GM23338 (cell line): ENCODE data around the gene IWS1. TPM values are rescaled to one million over a fixed set of nuclear protein-coding genes. Genes with fewer than 3 reads are reported as not detected.

Source experiments
- ATAC-seq: fragments of 200-7000 bp; cut with Tn5 transposase; 3 replicates; pipeline ENCODE4 v1.9.1; 2020
- DNase-seq: peaks from one replicate; pipeline ENCODE4 v3.0.0-alpha.2; 2015; ENCODE audit warnings: low spot score
- H2AFZ ChIP-seq: fragments of 200-600 bp; sonication (generic); 2 replicates; pipeline ENCODE4 v1.8.0; 2016; ENCODE audit warnings: antibody characterized with exemption, mild to moderate bottlenecking, moderate library complexity
- H3F3A ChIP-seq: fragments of 200-600 bp; sonication (generic); replicated peaks from 2 replicates; pipeline ENCODE4 v1.8.0; 2017; ENCODE audit warnings: antibody characterized with exemption, mixed run types, low read depth
- H3K27ac ChIP-seq: fragments of 200-600 bp; sonication (generic); 2 replicates; pipeline ENCODE4 v1.6.1; 2016; ENCODE audit warnings: low read depth
- H3K27me3 ChIP-seq: fragments of 200-600 bp; sonication (generic); 2 replicates; pipeline ENCODE4 v1.8.0; 2016; ENCODE audit warnings: mild to moderate bottlenecking, mixed run types, moderate library complexity; ENCODE audit not compliant: insufficient read depth
- H3K36me3 ChIP-seq: fragments of 200-600 bp; sonication (generic); 2 replicates; pipeline ENCODE4 v1.8.0; 2016; ENCODE audit warnings: mild to moderate bottlenecking; ENCODE audit not compliant: insufficient read depth
- H3K4me1 ChIP-seq: fragments of 200-600 bp; sonication (generic); 2 replicates; pipeline ENCODE4 v1.8.0; 2016; ENCODE audit warnings: mild to moderate bottlenecking, moderate library complexity; ENCODE audit not compliant: insufficient read depth
- H3K4me2 ChIP-seq: fragments of 200-600 bp; sonication (generic); 2 replicates; pipeline ENCODE4 v1.7.1; 2017; ENCODE audit warnings: mixed run types
- H3K4me3 ChIP-seq: fragments of 200-600 bp; sonication (generic); 2 replicates; pipeline ENCODE4 v1.6.1; 2016; ENCODE audit warnings: mixed run types
- H3K79me2 ChIP-seq: fragments of 200-600 bp; sonication (generic); replicated peaks from 2 replicates; pipeline ENCODE4 v1.8.0; 2017; ENCODE audit warnings: mild to moderate bottlenecking; ENCODE audit not compliant: insufficient read depth
- H3K9me2 ChIP-seq: fragments of 200-600 bp; sonication (generic); 2 replicates; pipeline ENCODE4 v1.8.0; 2017; ENCODE audit not compliant: insufficient read depth
- H4K20me1 ChIP-seq: fragments of 200-600 bp; sonication (generic); replicated peaks from 2 replicates; pipeline ENCODE4 v1.8.0; 2017; ENCODE audit warnings: mild to moderate bottlenecking; ENCODE audit not compliant: insufficient read depth
- H3K27ac Mint-ChIP-seq: 2 replicates; pipeline ENCODE4 v1.8.0; 2020; ENCODE audit warnings: inconsistent platforms, mild to moderate bottlenecking, moderate library complexity, mixed read lengths
- H3K27me3 Mint-ChIP-seq: 3 replicates; pipeline ENCODE4 v1.8.0; 2022; ENCODE audit warnings: low read depth, mild to moderate bottlenecking, moderate library complexity, mixed read lengths, inconsistent platforms; ENCODE audit not compliant: insufficient read depth, poor library complexity
- H3K36me3 Mint-ChIP-seq: 3 replicates; pipeline ENCODE4 v1.8.0; 2021; ENCODE audit warnings: low read depth, mild to moderate bottlenecking, inconsistent platforms, moderate library complexity, mixed read lengths
- H3K4me1 Mint-ChIP-seq: 3 replicates; pipeline ENCODE4 v1.8.0; 2020; ENCODE audit warnings: mild to moderate bottlenecking, inconsistent platforms, mixed read lengths
- H3K4me3 Mint-ChIP-seq: 3 replicates; pipeline ENCODE4 v1.8.0; 2021; ENCODE audit warnings: moderate library complexity, mild to moderate bottlenecking, inconsistent platforms, mixed read lengths
- H3K9me3 Mint-ChIP-seq: 3 replicates; pipeline ENCODE4 v1.8.0; 2020; ENCODE audit warnings: moderate library complexity, mild to moderate bottlenecking, inconsistent platforms, mixed read lengths
- CREB1 ChIP-seq: fragments of 250-450 bp; sonication (Bioruptor Pico); IDR thresholded peaks from 2 replicates; pipeline ENCODE4 v1.5.0; 2020; ENCODE audit warnings: low read depth, mild to moderate bottlenecking, moderate library complexity
- EZH2 ChIP-seq: fragments of 200-600 bp; sonication (generic); IDR thresholded peaks from one replicate; pipeline ENCODE4 v1.8.0; 2017; ENCODE audit warnings: antibody characterized with exemption, mild to moderate bottlenecking, low read depth; ENCODE audit not compliant: unreplicated experiment
- EZH2phosphoT487 ChIP-seq: fragments of 200-600 bp; sonication (generic); IDR thresholded peaks from one replicate; pipeline ENCODE4 v1.8.1; 2018; ENCODE audit warnings: antibody characterized with exemption; ENCODE audit not compliant: unreplicated experiment
- NANOG ChIP-seq: IDR thresholded peaks from 2 replicates; pipeline ENCODE4 v1.6.1; 2016; ENCODE audit warnings: antibody characterized with exemption, borderline replicate concordance
- POLR2AphosphoS5 ChIP-seq: IDR thresholded peaks from 2 replicates; pipeline ENCODE4 v1.6.1; 2016; ENCODE audit warnings: antibody characterized with exemption, low read depth
- STAT1 ChIP-seq: IDR thresholded peaks from one replicate; pipeline ENCODE4 v1.6.1; 2016; ENCODE audit warnings: antibody characterized with exemption; ENCODE audit not compliant: unreplicated experiment
- ZNF331 ChIP-seq: fragments of 250-450 bp; sonication (Bioruptor Pico); IDR thresholded peaks from 2 replicates; pipeline ENCODE4 v1.5.0; 2020; ENCODE audit warnings: low read depth, mild to moderate bottlenecking, moderate library complexity
- polyA plus RNA-seq: library from polyadenylated mRNA; unstranded; fragments of >200 nt; fragmentation: Nextera tagmentation; extraction: Ambion mirVana; gene quantifications from 2 replicates; pipeline ENCODE4 v1.2.1, GENCODE V29; 2016
- total RNA-seq: library from RNA; depleted of rRNA; stranded (reverse); fragments of >200 nt; shearing (Covaris generic); gene quantifications from 2 replicates; pipeline ENCODE4 v1.2.3, GENCODE V29; 2014
- TF ChIP-seq, protein P1 (sequence below): IDR thresholded peaks from one replicate; pipeline ENCODE4 v1.6.1; 2018; ENCODE audit warnings: antibody characterized with exemption; ENCODE audit not compliant: unreplicated experiment
- TF ChIP-seq, protein P2 (sequence below): IDR thresholded peaks from 2 replicates; pipeline ENCODE4 v1.6.1; 2016; ENCODE audit warnings: antibody characterized with exemption
- TF ChIP-seq, protein P3 (sequence below): fragments of 250-450 bp; sonication (Bioruptor Pico); IDR thresholded peaks from 2 replicates; pipeline ENCODE4 v1.5.0; 2020; ENCODE audit warnings: mild to moderate bottlenecking, moderate library complexity
- TF ChIP-seq, protein P4 (sequence below), 2 experiments: fragments of 200-600 bp in 1 of 2; sonication (generic) in 1 of 2; conservative IDR thresholded peaks; 2 replicates each; pipeline versions ENCODE4 v1.5.1 to v1.6.1; 2016 to 2017; ENCODE audit warnings: antibody characterized with exemption in 2 of 2, low read depth in 2 of 2, mild to moderate bottlenecking in 2 of 2, moderate library complexity in 1 of 2

The IWS1 gene
- total and polyA plus RNA-seq, 2 experiments from 2014 or later = 82.8 to 97.2 TPM

DNA sequence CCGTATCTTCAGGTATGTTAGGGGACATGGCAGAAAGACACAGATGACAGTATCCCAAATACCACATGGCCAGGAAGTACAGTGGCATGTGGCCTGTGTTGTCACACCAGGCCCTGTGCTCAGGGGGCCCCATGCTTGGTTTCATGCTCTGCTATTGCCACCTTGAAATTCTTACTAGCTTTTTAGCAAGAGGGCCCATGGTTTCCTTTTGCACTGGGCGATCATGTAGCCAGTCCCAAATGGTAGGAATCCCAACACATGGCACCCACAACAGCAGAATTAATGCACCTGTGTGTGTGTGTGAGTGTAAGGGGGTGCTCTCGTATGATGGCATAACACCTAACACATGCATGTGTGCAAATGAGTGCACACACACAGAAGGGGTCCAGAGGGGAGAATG, 48.4 kb upstream of the IWS1 start (continued):
- TF ChIP-seq, protein P1, sequence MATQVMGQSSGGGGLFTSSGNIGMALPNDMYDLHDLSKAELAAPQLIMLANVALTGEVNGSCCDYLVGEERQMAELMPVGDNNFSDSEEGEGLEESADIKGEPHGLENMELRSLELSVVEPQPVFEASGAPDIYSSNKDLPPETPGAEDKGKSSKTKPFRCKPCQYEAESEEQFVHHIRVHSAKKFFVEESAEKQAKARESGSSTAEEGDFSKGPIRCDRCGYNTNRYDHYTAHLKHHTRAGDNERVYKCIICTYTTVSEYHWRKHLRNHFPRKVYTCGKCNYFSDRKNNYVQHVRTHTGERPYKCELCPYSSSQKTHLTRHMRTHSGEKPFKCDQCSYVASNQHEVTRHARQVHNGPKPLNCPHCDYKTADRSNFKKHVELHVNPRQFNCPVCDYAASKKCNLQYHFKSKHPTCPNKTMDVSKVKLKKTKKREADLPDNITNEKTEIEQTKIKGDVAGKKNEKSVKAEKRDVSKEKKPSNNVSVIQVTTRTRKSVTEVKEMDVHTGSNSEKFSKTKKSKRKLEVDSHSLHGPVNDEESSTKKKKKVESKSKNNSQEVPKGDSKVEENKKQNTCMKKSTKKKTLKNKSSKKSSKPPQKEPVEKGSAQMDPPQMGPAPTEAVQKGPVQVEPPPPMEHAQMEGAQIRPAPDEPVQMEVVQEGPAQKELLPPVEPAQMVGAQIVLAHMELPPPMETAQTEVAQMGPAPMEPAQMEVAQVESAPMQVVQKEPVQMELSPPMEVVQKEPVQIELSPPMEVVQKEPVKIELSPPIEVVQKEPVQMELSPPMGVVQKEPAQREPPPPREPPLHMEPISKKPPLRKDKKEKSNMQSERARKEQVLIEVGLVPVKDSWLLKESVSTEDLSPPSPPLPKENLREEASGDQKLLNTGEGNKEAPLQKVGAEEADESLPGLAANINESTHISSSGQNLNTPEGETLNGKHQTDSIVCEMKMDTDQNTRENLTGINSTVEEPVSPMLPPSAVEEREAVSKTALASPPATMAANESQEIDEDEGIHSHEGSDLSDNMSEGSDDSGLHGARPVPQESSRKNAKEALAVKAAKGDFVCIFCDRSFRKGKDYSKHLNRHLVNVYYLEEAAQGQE = no peak
- TF ChIP-seq ZNF331 (CRISPR knock-in tag) (no peak), POLR2AphosphoS5 (no peak), NANOG (no peak), CREB1 (CRISPR knock-in tag) (no peak), STAT1 (no peak)
- TF ChIP-seq, protein P2, sequence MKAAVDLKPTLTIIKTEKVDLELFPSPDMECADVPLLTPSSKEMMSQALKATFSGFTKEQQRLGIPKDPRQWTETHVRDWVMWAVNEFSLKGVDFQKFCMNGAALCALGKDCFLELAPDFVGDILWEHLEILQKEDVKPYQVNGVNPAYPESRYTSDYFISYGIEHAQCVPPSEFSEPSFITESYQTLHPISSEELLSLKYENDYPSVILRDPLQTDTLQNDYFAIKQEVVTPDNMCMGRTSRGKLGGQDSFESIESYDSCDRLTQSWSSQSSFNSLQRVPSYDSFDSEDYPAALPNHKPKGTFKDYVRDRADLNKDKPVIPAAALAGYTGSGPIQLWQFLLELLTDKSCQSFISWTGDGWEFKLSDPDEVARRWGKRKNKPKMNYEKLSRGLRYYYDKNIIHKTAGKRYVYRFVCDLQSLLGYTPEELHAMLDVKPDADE = no peak

DNA sequence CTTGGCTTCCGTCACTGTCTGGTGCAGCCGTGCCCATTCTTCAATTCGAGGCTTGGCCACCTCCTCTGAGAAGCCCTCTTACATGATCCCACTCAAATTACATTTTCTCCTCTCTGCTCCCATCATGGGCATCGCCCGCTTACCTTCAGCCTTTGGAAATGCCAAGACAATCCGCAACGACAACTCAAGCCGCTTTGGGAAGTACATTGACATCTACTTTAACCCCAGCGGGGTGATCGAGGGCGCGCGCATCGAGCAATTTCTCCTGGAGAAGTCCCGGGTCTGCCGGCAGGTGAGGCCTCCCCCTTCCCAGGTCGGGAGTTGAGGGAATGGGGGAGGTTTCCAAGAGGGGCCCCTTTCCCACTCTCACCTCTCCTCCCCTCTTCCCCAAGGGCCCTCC, 47.5 kb upstream of the IWS1 start:
- H3K27me3 ChIP-seq = no peaks in the 10 kb centered on the region
- TF ChIP-seq, protein P2 = no peak
- TF ChIP-seq, protein P3, sequence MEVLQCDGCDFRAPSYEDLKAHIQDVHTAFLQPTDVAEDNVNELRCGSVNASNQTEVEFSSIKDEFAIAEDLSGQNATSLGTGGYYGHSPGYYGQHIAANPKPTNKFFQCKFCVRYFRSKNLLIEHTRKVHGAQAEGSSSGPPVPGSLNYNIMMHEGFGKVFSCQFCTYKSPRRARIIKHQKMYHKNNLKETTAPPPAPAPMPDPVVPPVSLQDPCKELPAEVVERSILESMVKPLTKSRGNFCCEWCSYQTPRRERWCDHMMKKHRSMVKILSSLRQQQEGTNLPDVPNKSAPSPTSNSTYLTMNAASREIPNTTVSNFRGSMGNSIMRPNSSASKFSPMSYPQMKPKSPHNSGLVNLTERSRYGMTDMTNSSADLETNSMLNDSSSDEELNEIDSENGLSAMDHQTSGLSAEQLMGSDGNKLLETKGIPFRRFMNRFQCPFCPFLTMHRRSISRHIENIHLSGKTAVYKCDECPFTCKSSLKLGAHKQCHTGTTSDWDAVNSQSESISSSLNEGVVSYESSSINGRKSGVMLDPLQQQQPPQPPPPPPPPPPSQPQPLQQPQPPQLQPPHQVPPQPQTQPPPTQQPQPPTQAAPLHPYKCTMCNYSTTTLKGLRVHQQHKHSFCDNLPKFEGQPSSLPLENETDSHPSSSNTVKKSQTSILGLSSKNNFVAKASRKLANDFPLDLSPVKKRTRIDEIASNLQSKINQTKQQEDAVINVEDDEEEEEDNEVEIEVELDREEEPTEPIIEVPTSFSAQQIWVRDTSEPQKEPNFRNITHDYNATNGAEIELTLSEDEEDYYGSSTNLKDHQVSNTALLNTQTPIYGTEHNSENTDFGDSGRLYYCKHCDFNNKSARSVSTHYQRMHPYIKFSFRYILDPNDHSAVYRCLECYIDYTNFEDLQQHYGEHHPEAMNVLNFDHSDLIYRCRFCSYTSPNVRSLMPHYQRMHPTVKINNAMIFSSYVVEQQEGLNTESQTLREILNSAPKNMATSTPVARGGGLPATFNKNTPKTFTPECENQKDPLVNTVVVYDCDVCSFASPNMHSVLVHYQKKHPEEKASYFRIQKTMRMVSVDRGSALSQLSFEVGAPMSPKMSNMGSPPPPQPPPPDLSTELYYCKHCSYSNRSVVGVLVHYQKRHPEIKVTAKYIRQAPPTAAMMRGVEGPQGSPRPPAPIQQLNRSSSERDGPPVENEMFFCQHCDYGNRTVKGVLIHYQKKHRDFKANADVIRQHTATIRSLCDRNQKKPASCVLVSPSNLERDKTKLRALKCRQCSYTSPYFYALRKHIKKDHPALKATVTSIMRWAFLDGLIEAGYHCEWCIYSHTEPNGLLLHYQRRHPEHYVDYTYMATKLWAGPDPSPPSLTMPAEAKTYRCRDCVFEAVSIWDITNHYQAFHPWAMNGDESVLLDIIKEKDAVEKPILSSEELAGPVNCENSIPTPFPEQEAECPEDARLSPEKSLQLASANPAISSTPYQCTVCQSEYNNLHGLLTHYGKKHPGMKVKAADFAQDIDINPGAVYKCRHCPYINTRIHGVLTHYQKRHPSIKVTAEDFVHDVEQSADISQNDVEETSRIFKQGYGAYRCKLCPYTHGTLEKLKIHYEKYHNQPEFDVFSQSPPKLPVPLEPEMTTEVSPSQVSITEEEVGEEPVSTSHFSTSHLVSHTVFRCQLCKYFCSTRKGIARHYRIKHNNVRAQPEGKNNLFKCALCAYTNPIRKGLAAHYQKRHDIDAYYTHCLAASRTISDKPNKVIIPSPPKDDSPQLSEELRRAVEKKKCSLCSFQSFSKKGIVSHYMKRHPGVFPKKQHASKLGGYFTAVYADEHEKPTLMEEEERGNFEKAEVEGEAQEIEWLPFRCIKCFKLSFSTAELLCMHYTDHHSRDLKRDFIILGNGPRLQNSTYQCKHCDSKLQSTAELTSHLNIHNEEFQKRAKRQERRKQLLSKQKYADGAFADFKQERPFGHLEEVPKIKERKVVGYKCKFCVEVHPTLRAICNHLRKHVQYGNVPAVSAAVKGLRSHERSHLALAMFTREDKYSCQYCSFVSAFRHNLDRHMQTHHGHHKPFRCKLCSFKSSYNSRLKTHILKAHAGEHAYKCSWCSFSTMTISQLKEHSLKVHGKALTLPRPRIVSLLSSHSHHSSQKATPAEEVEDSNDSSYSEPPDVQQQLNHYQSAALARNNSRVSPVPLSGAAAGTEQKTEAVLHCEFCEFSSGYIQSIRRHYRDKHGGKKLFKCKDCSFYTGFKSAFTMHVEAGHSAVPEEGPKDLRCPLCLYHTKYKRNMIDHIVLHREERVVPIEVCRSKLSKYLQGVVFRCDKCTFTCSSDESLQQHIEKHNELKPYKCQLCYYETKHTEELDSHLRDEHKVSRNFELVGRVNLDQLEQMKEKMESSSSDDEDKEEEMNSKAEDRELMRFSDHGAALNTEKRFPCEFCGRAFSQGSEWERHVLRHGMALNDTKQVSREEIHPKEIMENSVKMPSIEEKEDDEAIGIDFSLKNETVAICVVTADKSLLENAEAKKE (CRISPR knock-in tag) = no peak
- no peak for TF ChIP-seq EZH2phosphoT487
- TF ChIP-seq EZH2 = no peak
- no peak for TF ChIP-seq STAT1
- TF ChIP-seq ZNF331 (CRISPR knock-in tag) = no peak
- TF ChIP-seq, protein P4, sequence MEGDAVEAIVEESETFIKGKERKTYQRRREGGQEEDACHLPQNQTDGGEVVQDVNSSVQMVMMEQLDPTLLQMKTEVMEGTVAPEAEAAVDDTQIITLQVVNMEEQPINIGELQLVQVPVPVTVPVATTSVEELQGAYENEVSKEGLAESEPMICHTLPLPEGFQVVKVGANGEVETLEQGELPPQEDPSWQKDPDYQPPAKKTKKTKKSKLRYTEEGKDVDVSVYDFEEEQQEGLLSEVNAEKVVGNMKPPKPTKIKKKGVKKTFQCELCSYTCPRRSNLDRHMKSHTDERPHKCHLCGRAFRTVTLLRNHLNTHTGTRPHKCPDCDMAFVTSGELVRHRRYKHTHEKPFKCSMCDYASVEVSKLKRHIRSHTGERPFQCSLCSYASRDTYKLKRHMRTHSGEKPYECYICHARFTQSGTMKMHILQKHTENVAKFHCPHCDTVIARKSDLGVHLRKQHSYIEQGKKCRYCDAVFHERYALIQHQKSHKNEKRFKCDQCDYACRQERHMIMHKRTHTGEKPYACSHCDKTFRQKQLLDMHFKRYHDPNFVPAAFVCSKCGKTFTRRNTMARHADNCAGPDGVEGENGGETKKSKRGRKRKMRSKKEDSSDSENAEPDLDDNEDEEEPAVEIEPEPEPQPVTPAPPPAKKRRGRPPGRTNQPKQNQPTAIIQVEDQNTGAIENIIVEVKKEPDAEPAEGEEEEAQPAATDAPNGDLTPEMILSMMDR (conservative IDR thresholded peaks at IDR 0.05; ENCODE audit: low read depth in 2 of 2) = no peak

More for the DNA sequence above, 47.5 kb upstream of the IWS1 start:
- Histone ChIP-seq H2AFZ (peak overlapping the region; percentile 85), H3K36me3 (no peaks in the 10 kb centered on the region), H3F3A (no peaks in the 10 kb centered on the region), H3K27ac (no peak overlapping the region), H4K20me1 (no peaks in the 10 kb centered on the region), H3K4me3 (no peak overlapping the region), H3K9me2 (no peaks in the 10 kb centered on the region), H3K4me1 (no peaks in the 10 kb centered on the region), H3K4me2 (no peak overlapping the region), H3K79me2 (no peaks in the 10 kb centered on the region)
- H3K4me1 Mint-ChIP-seq = peaks cover 5% of the 10 kb centered on the region
- no peaks in the 10 kb centered on the region for H3K36me3 Mint-ChIP-seq
- H3K4me3 Mint-ChIP-seq = no peak overlapping the region
- H3K9me3 Mint-ChIP-seq = no peaks in the 10 kb centered on the region
- no peak for ATAC-seq
- DNase-seq = no peak
- no peak overlapping the region for H3K27ac Mint-ChIP-seq
- H3K27me3 Mint-ChIP-seq = peaks cover 8% of the 10 kb centered on the region
